Measurements from ENCODE around the gene DTWD2. TPM values are rescaled to one million over a fixed set of nuclear protein-coding genes. Genes with fewer than 3 reads are reported as not detected.
"Not testable (repeated sequence)": the region's sequence is repeated elsewhere in the genome, so short reads cannot be mapped to it uniquely, and the experiment has no call there.

The DTWD2 gene
- total RNA-seq, 1 donor from 2014 or later, result 7.9 TPM

DNA sequence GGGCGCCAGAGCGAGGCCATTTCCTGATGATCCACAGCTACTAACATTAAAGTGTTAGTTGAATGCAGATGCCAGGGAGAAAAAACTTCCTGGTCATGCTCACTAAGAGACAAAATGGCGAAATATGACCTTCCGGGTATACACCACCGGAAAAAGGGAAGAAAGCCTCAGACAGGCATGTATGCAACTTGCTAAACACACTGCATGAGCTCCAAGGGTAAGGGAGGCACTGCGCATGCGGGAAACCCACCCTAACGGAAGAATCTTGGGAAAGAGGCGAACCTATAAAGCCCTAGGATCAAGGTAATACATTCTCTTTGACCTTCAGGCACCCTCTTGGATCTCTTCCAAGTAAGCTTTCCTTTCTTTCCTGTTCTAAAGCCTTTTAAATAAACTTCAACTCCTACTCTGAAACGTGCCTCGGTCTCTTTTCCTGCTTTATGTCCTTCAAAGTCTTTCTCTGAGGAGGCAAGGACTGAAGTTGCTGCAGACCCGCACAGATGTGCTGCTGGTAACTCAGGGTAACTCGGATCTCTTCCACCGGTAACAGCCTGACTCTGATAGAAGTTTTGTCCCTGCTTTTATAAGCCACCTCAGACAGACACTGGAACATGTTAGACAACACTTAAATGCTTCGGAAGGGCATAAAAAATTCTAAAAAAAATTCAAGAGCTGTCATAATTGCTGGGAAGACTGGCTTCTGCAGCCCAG lies 64.9 kb downstream of the DTWD2 start:
- Histone ChIP-seq H3K27ac (no peak overlapping the region), H3K4me3 (no peak overlapping the region), H3K4me1 (no peaks in the 10 kb centered on the region), H3K9me3 (no peaks in the 10 kb centered on the region), H3K27me3 (no peaks in the 10 kb centered on the region), H3K36me3 (no peaks in the 10 kb centered on the region)
- intact Hi-C loops (cut with DNase I), result no loop called here
- no peak for DNase-seq (ENCODE audit: extremely low spot score in 2 of 2)
- TF ChIP-seq POLR2A (IDR thresholded peaks at IDR 0.05) (no peak), POLR2AphosphoS5 (IDR thresholded peaks at IDR 0.05; ENCODE audit: insufficient read depth in 1 of 2, low read depth in 1 of 2) (no peak)
- TF ChIP-seq, protein P1, sequence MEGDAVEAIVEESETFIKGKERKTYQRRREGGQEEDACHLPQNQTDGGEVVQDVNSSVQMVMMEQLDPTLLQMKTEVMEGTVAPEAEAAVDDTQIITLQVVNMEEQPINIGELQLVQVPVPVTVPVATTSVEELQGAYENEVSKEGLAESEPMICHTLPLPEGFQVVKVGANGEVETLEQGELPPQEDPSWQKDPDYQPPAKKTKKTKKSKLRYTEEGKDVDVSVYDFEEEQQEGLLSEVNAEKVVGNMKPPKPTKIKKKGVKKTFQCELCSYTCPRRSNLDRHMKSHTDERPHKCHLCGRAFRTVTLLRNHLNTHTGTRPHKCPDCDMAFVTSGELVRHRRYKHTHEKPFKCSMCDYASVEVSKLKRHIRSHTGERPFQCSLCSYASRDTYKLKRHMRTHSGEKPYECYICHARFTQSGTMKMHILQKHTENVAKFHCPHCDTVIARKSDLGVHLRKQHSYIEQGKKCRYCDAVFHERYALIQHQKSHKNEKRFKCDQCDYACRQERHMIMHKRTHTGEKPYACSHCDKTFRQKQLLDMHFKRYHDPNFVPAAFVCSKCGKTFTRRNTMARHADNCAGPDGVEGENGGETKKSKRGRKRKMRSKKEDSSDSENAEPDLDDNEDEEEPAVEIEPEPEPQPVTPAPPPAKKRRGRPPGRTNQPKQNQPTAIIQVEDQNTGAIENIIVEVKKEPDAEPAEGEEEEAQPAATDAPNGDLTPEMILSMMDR (IDR thresholded peaks at IDR 0.05), result no peak

DNA sequence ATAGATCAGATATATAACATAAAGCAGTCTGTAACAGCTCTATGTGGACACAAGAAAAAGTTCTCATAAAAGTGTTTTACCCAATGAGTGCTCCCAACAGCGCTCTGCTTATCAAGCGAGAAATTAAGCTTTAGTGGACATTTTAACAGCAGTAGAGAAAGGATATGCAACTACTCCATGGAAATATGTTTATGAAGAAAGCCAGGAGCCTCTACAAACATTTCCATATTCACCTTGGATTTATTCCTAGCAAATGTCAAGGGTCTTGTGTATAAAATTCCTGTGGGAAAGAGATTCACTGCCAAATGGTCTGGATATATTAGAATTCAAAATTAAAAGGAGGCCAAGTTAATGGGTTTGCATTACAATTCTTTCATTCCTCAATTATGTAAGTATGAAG lies 66.5 kb downstream of the DTWD2 start:
- Histone ChIP-seq H3K27ac (no peak overlapping the region), H3K27me3 (no peaks in the 10 kb centered on the region), H3K4me1 (no peaks in the 10 kb centered on the region), H3K36me3 (no peaks in the 10 kb centered on the region), H3K9me3 (no peaks in the 10 kb centered on the region), H3K4me3 (no peak overlapping the region)
- TF ChIP-seq POLR2A (IDR thresholded peaks at IDR 0.05) (no peak), POLR2AphosphoS5 (IDR thresholded peaks at IDR 0.05; ENCODE audit: insufficient read depth in 1 of 2, low read depth in 1 of 2) (no peak)
- TF ChIP-seq, protein P1 (IDR thresholded peaks at IDR 0.05), result no peak
- intact Hi-C loops (cut with DNase I), result no loop called here
- no peak for DNase-seq (ENCODE audit: extremely low spot score in 2 of 2)

DNA sequence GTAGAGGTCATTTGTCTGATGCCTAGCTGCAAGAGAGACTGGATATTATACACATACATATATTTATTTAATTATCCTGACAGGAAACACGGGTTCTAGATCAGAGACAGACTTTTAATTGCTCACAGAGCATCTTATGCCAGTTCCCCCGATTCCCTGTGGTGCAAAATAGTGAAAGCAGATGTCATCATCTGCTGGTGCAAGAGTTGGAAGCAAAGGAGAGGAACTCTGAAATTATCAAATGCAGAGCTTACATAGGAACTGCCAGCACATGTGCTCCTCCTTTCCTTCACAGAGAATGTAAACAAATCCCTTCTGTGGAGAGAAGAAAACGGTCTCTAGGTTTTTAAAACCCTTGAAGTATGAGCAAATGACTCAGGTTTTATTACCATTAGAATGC lies 69.3 kb downstream of the DTWD2 start:
- no peaks in the 10 kb centered on the region for H3K9me3 ChIP-seq
- no peaks in the 10 kb centered on the region for H3K36me3 ChIP-seq
- TF ChIP-seq, protein P1 (IDR thresholded peaks at IDR 0.05), result no peak
- TF ChIP-seq POLR2AphosphoS5 (IDR thresholded peaks at IDR 0.05; ENCODE audit: insufficient read depth in 1 of 2, low read depth in 1 of 2) (no peak), POLR2A (IDR thresholded peaks at IDR 0.05) (no peak)
- no peak for DNase-seq (ENCODE audit: extremely low spot score in 2 of 2)
- intact Hi-C loops (cut with DNase I), result no loop called here
- no peaks in the 10 kb centered on the region for H3K4me1 ChIP-seq
- H3K4me3 ChIP-seq, result no peak overlapping the region
- no peak overlapping the region for H3K27ac ChIP-seq
- H3K27me3 ChIP-seq, result no peaks in the 10 kb centered on the region

DNA sequence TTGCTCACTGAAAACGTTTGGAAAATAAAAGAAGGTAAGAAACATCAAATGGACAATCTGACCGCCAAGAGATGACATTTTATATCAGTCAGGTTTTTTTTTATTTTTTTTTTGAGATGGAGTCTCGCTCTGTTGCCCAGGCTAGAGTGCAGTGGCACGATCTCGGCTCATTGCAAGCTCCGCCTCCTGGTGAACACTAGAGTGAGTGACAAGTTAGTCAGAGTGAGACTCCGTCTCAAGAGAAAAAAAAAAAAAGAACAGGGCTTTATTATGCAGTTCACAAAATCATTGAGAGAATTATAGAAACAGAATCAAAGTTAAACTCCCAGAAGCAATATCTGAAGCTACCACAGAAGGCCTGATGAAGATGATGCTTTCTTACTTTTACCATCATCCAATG lies 70.1 kb downstream of the DTWD2 start:
- Histone ChIP-seq H3K27ac (no peak overlapping the region), H3K27me3 (no peaks in the 10 kb centered on the region), H3K36me3 (no peaks in the 10 kb centered on the region), H3K4me1 (no peaks in the 10 kb centered on the region), H3K4me3 (no peak overlapping the region), H3K9me3 (no peaks in the 10 kb centered on the region)
- TF ChIP-seq, protein P1 (IDR thresholded peaks at IDR 0.05), result no peak
- TF ChIP-seq POLR2A (IDR thresholded peaks at IDR 0.05), result no peak
- no peak for TF ChIP-seq POLR2AphosphoS5 (IDR thresholded peaks at IDR 0.05; ENCODE audit: insufficient read depth in 1 of 2, low read depth in 1 of 2)
- intact Hi-C loops (cut with DNase I), result no loop called here
- no peak for DNase-seq (ENCODE audit: extremely low spot score in 2 of 2)

DNA sequence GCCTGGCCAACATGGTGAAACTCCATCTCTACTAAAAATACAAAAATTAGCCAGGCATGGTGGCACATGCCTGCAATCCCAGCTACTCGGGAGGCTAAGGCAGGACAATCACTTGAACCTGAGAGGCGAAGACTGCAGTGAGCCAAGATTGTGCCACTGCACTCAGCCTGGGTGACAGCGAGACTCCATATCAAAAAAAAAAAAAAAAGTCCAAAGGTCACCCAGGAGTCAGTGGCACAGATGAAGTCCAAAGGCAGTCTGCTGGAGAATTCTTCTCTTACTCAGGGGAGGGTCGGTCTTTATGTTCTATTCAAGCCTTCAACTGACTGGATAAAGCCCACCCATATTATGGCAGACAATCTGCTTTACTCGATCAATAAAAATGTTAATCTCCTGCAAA lies 80.8 kb downstream of the DTWD2 start:
- H3K9me3 ChIP-seq; H3K36me3 ChIP-seq; H3K27ac ChIP-seq; H3K27me3 ChIP-seq; intact Hi-C loops (cut with DNase I); DNase-seq (ENCODE audit: extremely low spot score in 2 of 2); H3K4me1 ChIP-seq; H3K4me3 ChIP-seq: not testable (repeated sequence)

Data from vagina (tissue), 2 donors.